HEK293T (cell line): ENCODE data around the gene FBXO34.

Source experiments
- BHLHE40 ChIP-seq: fragments of 450-650 bp; IDR thresholded peaks from 2 replicates; pipeline ENCODE4 v1.6.1; 2016; ENCODE audit warnings: mild to moderate bottlenecking, moderate library complexity, borderline replicate concordance
- ELF4 ChIP-seq: fragments of 450-650 bp; IDR thresholded peaks from 2 replicates; pipeline ENCODE4 v1.6.1; 2017; ENCODE audit warnings: antibody characterized with exemption
- FOXA1 ChIP-seq: fragments of 450-650 bp; IDR thresholded peaks from 2 replicates; pipeline ENCODE4 v1.6.1; 2016; ENCODE audit warnings: mild to moderate bottlenecking
- FOXM1 ChIP-seq: fragments of 450-650 bp; IDR thresholded peaks from 2 replicates; pipeline ENCODE4 v1.6.1; 2017; ENCODE audit warnings: mild to moderate bottlenecking, borderline replicate concordance
- L3MBTL2 ChIP-seq: fragments of 450-650 bp; conservative IDR thresholded peaks from 2 replicates; pipeline ENCODE4 v1.6.1; 2016; ENCODE audit warnings: mild to moderate bottlenecking
- PKNOX1 ChIP-seq: fragments of 450-650 bp; IDR thresholded peaks from 2 replicates; pipeline ENCODE4 v1.6.1; 2016
- SP1 ChIP-seq: fragments of 450-650 bp; IDR thresholded peaks from 2 replicates; pipeline ENCODE4 v1.6.1; 2017

GRCh38 chr14:55353686-55354467 lies 82.7 kb downstream of the FBXO34 start:
- TF ChIP-seq BHLHE40 (no peak), L3MBTL2 (no peak), FOXA1 (no peak), PKNOX1 (no peak), FOXM1 (no peak), SP1 (no peak), ELF4 (no peak)
